Vagina (tissue), 2 donors: ENCODE measurements around the gene RCAN2. TPM values are rescaled to one million over a fixed set of nuclear protein-coding genes. Genes with fewer than 3 reads are reported as not detected.
A peak's percentile ranks its signal among the peaks of the same experiment; 100 is the strongest.

ENCODE experiments used
- DNase-seq, 2 donors: peaks; one replicate each; pipeline ENCODE4 v3.0.0-alpha.2; 2017; ENCODE audit errors: extremely low spot score in 2 of 2
- H3K27ac ChIP-seq: fragments of 200-600 bp; sonication (generic); one replicate; pipeline ENCODE4 v1.5.1; 2019
- H3K27me3 ChIP-seq: fragments of 200-600 bp; sonication (generic); one replicate; pipeline ENCODE4 v1.5.1; 2019
- H3K36me3 ChIP-seq, 2 donors: fragments of 200-600 bp; sonication (generic); one replicate each; pipeline ENCODE4 v1.5.1; 2017 to 2019
- H3K4me1 ChIP-seq: fragments of 200-600 bp; sonication (generic); one replicate; pipeline ENCODE4 v1.5.1; 2019
- H3K4me3 ChIP-seq, 2 donors: fragments of 200-600 bp; sonication (generic); 1 replicate in 1 of 2; 2 replicates in 1 of 2; pipeline ENCODE4 v1.5.1; 2016 to 2019
- H3K9me3 ChIP-seq: fragments of 200-600 bp; sonication (generic); one replicate; pipeline ENCODE4 v1.5.1; 2019
- CTCF ChIP-seq, 3 experiments: fragments of 450-650 bp in 2 of 3; fragments of 200-600 bp in 1 of 3; sonication (generic) in 1 of 3; IDR thresholded peaks; one replicate each; pipeline ENCODE4 v1.5.1; 2017 to 2019; ENCODE audit warnings: antibody characterized with exemption in 3 of 3, mild to moderate bottlenecking in 2 of 3, moderate library complexity in 2 of 3
- POLR2A ChIP-seq, 2 donors: fragments of 450-650 bp; IDR thresholded peaks; one replicate each; pipeline ENCODE4 v1.6.1; 2017; ENCODE audit warnings: antibody characterized with exemption in 2 of 2, mild to moderate bottlenecking in 2 of 2, moderate library complexity in 2 of 2
- POLR2AphosphoS5 ChIP-seq, 2 donors: sonication (generic); formaldehyde crosslinking; IDR thresholded peaks; one replicate each; pipeline ENCODE4 v1.9.0; 2017; ENCODE audit warnings: antibody characterized with exemption in 2 of 2, mild to moderate bottlenecking in 2 of 2, low read depth in 1 of 2; ENCODE audit not compliant: insufficient read depth in 1 of 2
- intact Hi-C: fragments of 100-400 bp; cut with DNase I; formaldehyde crosslinking; loops from one replicate; pipeline ENCODE4 v1.15.1; 2023
- total RNA-seq: library from RNA; depleted of rRNA; stranded (reverse); fragments of >200 nt; gene quantifications from one replicate; pipeline ENCODE4 v1.2.3, GENCODE V29; 2016

RCAN2 gene
- total RNA-seq, 1 donor from 2014 or later = 20.9 TPM

GRCh38 chr6:46453741-46454316 lies 37.4 kb downstream of the RCAN2 start:
- no peak for DNase-seq
- peak overlapping the region; percentile 11 for H3K27ac ChIP-seq
- H3K36me3 ChIP-seq = no peaks in the 10 kb centered on the region
- H3K4me1 ChIP-seq = peaks cover 22% of the 10 kb centered on the region
- intact Hi-C loops = no loop called here
- H3K9me3 ChIP-seq = no peaks in the 10 kb centered on the region
- no peak overlapping the region for H3K4me3 ChIP-seq
- TF ChIP-seq CTCF (IDR thresholded peaks at IDR 0.05) (no peak), POLR2A (IDR thresholded peaks at IDR 0.05) (no peak), POLR2AphosphoS5 (IDR thresholded peaks at IDR 0.05; ENCODE audit: insufficient read depth in 1 of 2, low read depth in 1 of 2) (no peak)
- no peaks in the 10 kb centered on the region for H3K27me3 ChIP-seq

DNA sequence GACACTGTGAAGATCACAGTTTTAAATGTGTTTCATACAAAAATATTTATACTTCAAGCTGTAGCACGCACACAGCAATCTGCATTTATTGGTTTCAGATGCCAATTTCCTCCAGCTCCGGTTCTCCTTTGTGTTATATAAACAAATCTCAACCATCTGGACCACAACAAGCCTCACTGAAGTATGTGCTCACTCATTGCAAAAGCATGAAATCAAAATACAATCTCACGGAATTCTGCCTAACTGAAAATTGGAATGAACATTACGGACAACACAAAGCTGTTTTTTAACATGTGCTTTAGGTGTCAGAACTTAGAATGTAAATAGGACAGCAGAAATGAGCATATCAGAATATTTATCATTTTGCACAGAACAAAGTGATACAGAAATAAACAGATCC lies 38.0 kb downstream of the RCAN2 start:
- H3K27ac ChIP-seq = peak overlapping the region; percentile 11
- intact Hi-C loops = no loop called here
- peaks cover 22% of the 10 kb centered on the region for H3K4me1 ChIP-seq
- TF ChIP-seq CTCF (IDR thresholded peaks at IDR 0.05) (no peak), POLR2AphosphoS5 (IDR thresholded peaks at IDR 0.05; ENCODE audit: insufficient read depth in 1 of 2, low read depth in 1 of 2) (no peak), POLR2A (IDR thresholded peaks at IDR 0.05) (no peak)
- no peak for DNase-seq
- no peak overlapping the region for H3K4me3 ChIP-seq
- no peaks in the 10 kb centered on the region for H3K9me3 ChIP-seq
- no peaks in the 10 kb centered on the region for H3K27me3 ChIP-seq
- H3K36me3 ChIP-seq = no peaks in the 10 kb centered on the region

DNA sequence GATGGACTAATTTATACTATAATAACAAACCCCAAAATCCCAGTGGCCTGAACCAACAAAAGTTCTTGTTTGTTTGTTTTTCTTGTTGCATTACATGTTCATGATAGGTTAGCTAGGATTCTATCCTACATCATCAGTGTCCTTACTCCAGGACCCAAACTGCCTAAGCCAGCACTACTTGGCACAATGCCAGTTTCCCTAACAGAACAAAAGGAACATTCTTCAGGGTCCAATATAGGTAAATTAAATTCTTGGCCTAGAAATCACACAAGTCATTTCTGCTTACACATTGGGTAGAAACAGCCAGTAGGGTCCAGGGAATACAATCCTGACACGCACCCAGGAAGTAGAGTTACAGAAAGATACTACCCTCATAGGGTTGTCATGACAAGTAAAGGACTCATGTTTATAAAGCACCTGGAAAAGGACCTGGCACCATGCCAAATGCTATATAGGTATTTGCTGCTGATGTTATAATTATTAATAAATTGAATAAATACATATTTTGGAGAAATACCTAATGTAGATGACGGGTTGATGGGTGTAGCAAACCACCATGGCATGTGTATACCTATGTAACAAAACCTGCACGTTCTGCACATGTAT lies 38.8 kb downstream of the RCAN2 start:
- intact Hi-C loops = no loop called here
- no peak for DNase-seq
- Histone ChIP-seq H3K27ac (no peak overlapping the region), H3K27me3 (no peaks in the 10 kb centered on the region), H3K36me3 (no peaks in the 10 kb centered on the region), H3K4me3 (no peak overlapping the region), H3K9me3 (no peaks in the 10 kb centered on the region), H3K4me1 (peaks cover 22% of the 10 kb centered on the region)
- TF ChIP-seq POLR2AphosphoS5 (IDR thresholded peaks at IDR 0.05; ENCODE audit: insufficient read depth in 1 of 2, low read depth in 1 of 2) (no peak), POLR2A (IDR thresholded peaks at IDR 0.05) (no peak), CTCF (IDR thresholded peaks at IDR 0.05) (no peak)

- Histone ChIP-seq H3K27ac (peak overlapping the region; percentile 8), H3K9me3 (no peaks in the 10 kb centered on the region), H3K36me3 (no peaks in the 10 kb centered on the region), H3K27me3 (no peaks in the 10 kb centered on the region), H3K4me1 (peaks cover 22% of the 10 kb centered on the region), H3K4me3 (no peak overlapping the region)
- TF ChIP-seq CTCF (IDR thresholded peaks at IDR 0.05) (no peak), POLR2AphosphoS5 (IDR thresholded peaks at IDR 0.05; ENCODE audit: insufficient read depth in 1 of 2, low read depth in 1 of 2) (no peak), POLR2A (IDR thresholded peaks at IDR 0.05) (no peak)
- no peak for DNase-seq
- intact Hi-C loops = no loop called here
These were observed 39.9 kb downstream of the RCAN2 start for GRCh38 chr6:46451343-46451742.

- Histone ChIP-seq H3K27ac (no peak overlapping the region), H3K36me3 (no peaks in the 10 kb centered on the region), H3K9me3 (no peaks in the 10 kb centered on the region), H3K4me3 (no peak overlapping the region), H3K4me1 (peaks cover 9% of the 10 kb centered on the region), H3K27me3 (no peaks in the 10 kb centered on the region)
- intact Hi-C loops = no loop called here
- no peak for DNase-seq
- TF ChIP-seq POLR2AphosphoS5 (IDR thresholded peaks at IDR 0.05; ENCODE audit: insufficient read depth in 1 of 2, low read depth in 1 of 2) (no peak), CTCF (IDR thresholded peaks at IDR 0.05) (no peak), POLR2A (IDR thresholded peaks at IDR 0.05) (no peak)
These were observed 46.3 kb downstream of the RCAN2 start for GRCh38 chr6:46444772-46445454.
